PC-3 (cell line): ENCODE results near the gene ELP5.

Source experiments
- CTCF ChIP-seq: fragments of 300-600 bp; sonication (generic); conservative IDR thresholded peaks from 2 replicates; pipeline ENCODE4 v1.5.1; 2017; ENCODE audit warnings: antibody characterized with exemption, low read depth, mild to moderate bottlenecking, low read length
- EZH2 ChIP-seq: fragments of 300-600 bp; sonication (generic); IDR thresholded peaks from one replicate; pipeline ENCODE4 v1.6.1; 2017; ENCODE audit warnings: antibody characterized with exemption, mild to moderate bottlenecking, low read length; ENCODE audit not compliant: unreplicated experiment

- TF ChIP-seq CTCF (no peak), EZH2 (no peak)
Measured at GRCh38 chr17:7263801-7264078, 11.7 kb downstream of the ELP5 start.
